Karpas-422 (cell line): Measurements from ENCODE around the gene CAPN12. TPM values are rescaled to one million over a fixed set of nuclear protein-coding genes. Genes with fewer than 3 reads are reported as not detected.

ENCODE experiments used
- DNase-seq: peaks from one replicate; pipeline ENCODE4 v3.0.0-alpha.2; 2015
- H2AFZ ChIP-seq: fragments of 200-600 bp; sonication (generic); 2 replicates; pipeline ENCODE4 v1.6.1; 2014; ENCODE audit warnings: antibody characterized with exemption, low read length, mixed read lengths
- H3K27ac ChIP-seq: fragments of 200-600 bp; sonication (generic); 2 replicates; pipeline ENCODE4 v1.5.1; 2014; ENCODE audit warnings: mild to moderate bottlenecking, low read length, moderate library complexity
- H3K27me3 ChIP-seq: fragments of 200-600 bp; sonication (generic); 2 replicates; pipeline ENCODE4 v1.6.1; 2014; ENCODE audit warnings: low read length, mixed read lengths
- H3K36me3 ChIP-seq: fragments of 200-600 bp; sonication (generic); 2 replicates; pipeline ENCODE4 v1.6.1; 2014; ENCODE audit warnings: low read length, mixed read lengths; ENCODE audit not compliant: insufficient read depth
- H3K4me1 ChIP-seq: fragments of 200-600 bp; sonication (generic); 2 replicates; pipeline ENCODE4 v1.6.1; 2014; ENCODE audit warnings: mild to moderate bottlenecking, low read length, mixed read lengths
- H3K4me2 ChIP-seq: fragments of 200-600 bp; sonication (generic); 2 replicates; pipeline ENCODE4 v1.6.1; 2014; ENCODE audit warnings: low read length, low read depth, mild to moderate bottlenecking; ENCODE audit not compliant: poor library complexity, severe bottlenecking
- H3K4me3 ChIP-seq: fragments of 200-600 bp; sonication (generic); 2 replicates; pipeline ENCODE4 v1.5.1; 2014; ENCODE audit warnings: mild to moderate bottlenecking, antibody characterized with exemption, low read length, mixed read lengths
- H3K79me2 ChIP-seq: fragments of 200-600 bp; sonication (generic); 2 replicates; pipeline ENCODE4 v1.6.1; 2014; ENCODE audit warnings: mild to moderate bottlenecking, low read length, mixed read lengths
- H3K9ac ChIP-seq: fragments of 200-600 bp; sonication (generic); 2 replicates; pipeline ENCODE4 v1.6.0; 2014; ENCODE audit warnings: low read length
- H3K9me2 ChIP-seq: fragments of 200-600 bp; sonication (generic), shearing (Covaris generic); replicated peaks from 2 replicates; pipeline ENCODE4 v1.6.0; 2014; ENCODE audit warnings: mild to moderate bottlenecking, low read length, moderate library complexity; ENCODE audit not compliant: insufficient read depth
- H3K9me3 ChIP-seq: fragments of 300-700, 200-600 bp; sonication (generic); 2 replicates; pipeline ENCODE4 v1.6.1; 2014; ENCODE audit warnings: low read length, mixed read lengths
- H4K20me1 ChIP-seq: fragments of 200-600 bp; sonication (generic); 2 replicates; pipeline ENCODE4 v1.6.1; 2014; ENCODE audit warnings: mild to moderate bottlenecking, antibody characterized with exemption, low read length, low read depth; ENCODE audit not compliant: insufficient read depth
- total RNA-seq: library from RNA; depleted of rRNA; stranded (reverse); fragments of >200 nt; shearing (Covaris generic); gene quantifications from 2 replicates; pipeline ENCODE4 v1.2.3, GENCODE V29; 2014; ENCODE audit warnings: low replicate concordance

The CAPN12 gene
- total RNA-seq, 1 experiment from 2014 or later: not detected

DNA sequence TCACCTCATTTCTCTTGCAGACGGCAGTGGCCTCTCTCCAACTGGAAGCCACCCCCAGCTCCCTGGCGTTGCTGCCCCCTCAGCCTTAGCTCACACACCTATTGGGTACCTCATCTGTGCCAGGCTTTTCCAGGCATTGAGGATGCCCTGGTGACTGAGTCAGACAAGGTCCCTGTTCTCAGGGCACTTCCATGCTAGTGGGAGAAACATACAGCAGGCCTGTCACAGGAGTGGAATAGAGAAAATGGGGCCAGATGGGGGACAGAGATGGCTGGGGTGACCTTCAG, 33.9 kb downstream of the CAPN12 start:
- no peak overlapping the region for H3K27ac ChIP-seq
- H2AFZ ChIP-seq: no peak overlapping the region
- H3K4me3 ChIP-seq: no peak overlapping the region
- no peak overlapping the region for H3K9ac ChIP-seq
- no peaks in the 10 kb centered on the region for H4K20me1 ChIP-seq
- no peaks in the 10 kb centered on the region for H3K27me3 ChIP-seq
- H3K79me2 ChIP-seq: no peaks in the 10 kb centered on the region
- H3K9me2 ChIP-seq: no peaks in the 10 kb centered on the region
- no peaks in the 10 kb centered on the region for H3K4me1 ChIP-seq
- DNase-seq: no peak
- H3K36me3 ChIP-seq: no peaks in the 10 kb centered on the region
- no peak overlapping the region for H3K4me2 ChIP-seq
- H3K9me3 ChIP-seq: no peaks in the 10 kb centered on the region

DNA sequence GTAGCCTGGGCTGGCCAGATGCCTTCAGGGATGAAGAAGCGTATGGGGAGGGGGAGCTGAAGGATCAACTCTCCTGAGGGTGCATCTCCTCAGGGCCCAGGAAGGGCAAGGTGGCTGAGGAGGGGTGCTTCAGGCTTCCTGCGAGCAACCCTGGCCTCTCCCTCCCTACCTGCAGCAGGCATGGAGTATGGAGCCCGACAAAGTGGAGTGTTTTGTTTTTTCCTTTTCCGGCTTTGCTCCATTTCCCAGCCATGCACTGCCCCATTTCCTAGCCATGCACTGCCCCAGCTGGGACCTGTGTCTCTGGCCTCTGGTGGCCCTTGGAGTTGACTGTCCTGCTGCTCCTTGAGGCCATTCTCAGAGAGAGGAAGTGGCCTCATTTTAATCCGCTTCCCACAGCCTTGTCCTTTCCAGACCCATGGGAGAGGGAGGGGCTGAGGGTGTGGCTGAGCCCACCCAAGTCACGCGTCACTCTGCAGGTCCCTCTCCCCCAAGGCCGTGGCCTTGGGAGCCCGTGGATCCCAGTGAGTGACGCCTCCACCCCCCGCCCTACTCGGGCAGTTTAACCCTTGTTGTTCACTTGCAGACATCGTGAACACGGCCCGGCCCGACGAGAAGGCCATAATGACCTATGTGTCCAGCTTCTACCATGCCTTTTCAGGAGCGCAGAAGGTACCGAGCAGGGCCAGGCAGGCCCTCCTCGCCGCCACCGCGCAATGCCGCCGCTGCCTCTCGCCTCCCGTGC, 34.4 kb downstream of the CAPN12 start:
- H4K20me1 ChIP-seq: no peaks in the 10 kb centered on the region
- H3K79me2 ChIP-seq: no peaks in the 10 kb centered on the region
- DNase-seq: no peak
- H3K4me3 ChIP-seq: no peak overlapping the region
- no peaks in the 10 kb centered on the region for H3K36me3 ChIP-seq
- H2AFZ ChIP-seq: no peak overlapping the region
- H3K27ac ChIP-seq: no peak overlapping the region
- no peaks in the 10 kb centered on the region for H3K4me1 ChIP-seq
- H3K9ac ChIP-seq: no peak overlapping the region
- H3K27me3 ChIP-seq: no peaks in the 10 kb centered on the region
- no peak overlapping the region for H3K4me2 ChIP-seq
- H3K9me3 ChIP-seq: no peaks in the 10 kb centered on the region
- H3K9me2 ChIP-seq: no peaks in the 10 kb centered on the region

DNA sequence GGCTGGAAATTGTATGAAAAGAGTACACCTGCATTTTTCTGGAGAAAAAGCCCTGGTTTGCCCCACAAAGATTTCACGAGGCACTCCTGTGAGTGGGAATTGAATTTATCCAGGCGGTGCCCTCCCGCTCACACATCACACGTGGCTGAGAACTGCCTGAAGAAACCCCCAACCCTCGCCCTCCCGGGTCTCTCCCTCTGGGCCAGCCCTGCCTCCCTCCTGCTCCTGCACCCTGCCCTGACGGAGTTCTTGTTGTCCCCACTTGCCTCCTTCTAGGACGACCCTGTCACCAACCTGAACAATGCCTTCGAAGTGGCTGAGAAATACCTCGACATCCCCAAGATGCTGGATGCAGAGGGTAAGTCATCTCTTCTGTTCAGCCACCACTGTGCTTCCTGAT, 35.2 kb downstream of the CAPN12 start:
- H3K36me3 ChIP-seq: no peaks in the 10 kb centered on the region
- no peaks in the 10 kb centered on the region for H4K20me1 ChIP-seq
- no peaks in the 10 kb centered on the region for H3K79me2 ChIP-seq
- DNase-seq: no peak
- no peaks in the 10 kb centered on the region for H3K9me3 ChIP-seq
- H3K9me2 ChIP-seq: no peaks in the 10 kb centered on the region
- H2AFZ ChIP-seq: no peak overlapping the region
- no peaks in the 10 kb centered on the region for H3K4me1 ChIP-seq
- H3K4me3 ChIP-seq: no peak overlapping the region
- H3K27ac ChIP-seq: no peak overlapping the region
- no peak overlapping the region for H3K9ac ChIP-seq
- no peaks in the 10 kb centered on the region for H3K27me3 ChIP-seq
- H3K4me2 ChIP-seq: no peak overlapping the region

DNA sequence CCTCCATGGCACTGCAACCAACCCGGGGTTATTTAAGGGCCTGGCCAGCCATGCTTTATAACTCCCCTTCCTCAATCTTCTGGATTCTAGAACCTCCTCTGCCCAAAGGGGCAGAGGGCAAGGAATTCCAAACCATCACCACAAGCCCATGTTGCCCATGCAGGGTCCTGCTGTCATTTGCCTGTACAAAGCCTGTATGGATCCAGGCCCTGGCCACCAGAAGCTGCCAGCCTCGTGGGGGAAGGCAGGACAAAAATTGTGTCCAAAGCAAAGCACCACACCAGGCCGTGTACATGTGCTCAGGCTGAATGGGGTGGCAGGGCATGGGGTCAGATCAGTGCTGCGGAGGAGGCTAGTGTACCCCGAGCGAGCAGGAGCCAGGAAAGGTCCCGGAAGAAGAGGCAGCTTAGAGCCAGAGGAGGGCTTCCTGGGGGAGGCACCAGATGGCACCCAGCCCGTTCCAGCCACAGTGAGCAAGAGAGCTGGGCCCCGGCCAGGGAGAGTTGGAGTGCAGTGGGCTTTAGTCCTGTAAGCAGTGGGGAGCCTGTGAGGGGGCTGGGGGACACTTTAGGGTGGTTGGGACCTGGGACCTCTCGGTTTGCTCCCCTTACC, 35.8 kb downstream of the CAPN12 start:
- H3K9me3 ChIP-seq: no peaks in the 10 kb centered on the region
- no peak overlapping the region for H3K4me2 ChIP-seq
- no peaks in the 10 kb centered on the region for H3K79me2 ChIP-seq
- H3K36me3 ChIP-seq: no peaks in the 10 kb centered on the region
- DNase-seq: no peak
- H2AFZ ChIP-seq: no peak overlapping the region
- no peak overlapping the region for H3K4me3 ChIP-seq
- no peaks in the 10 kb centered on the region for H3K27me3 ChIP-seq
- H3K9me2 ChIP-seq: no peaks in the 10 kb centered on the region
- no peak overlapping the region for H3K27ac ChIP-seq
- H3K4me1 ChIP-seq: no peaks in the 10 kb centered on the region
- no peak overlapping the region for H3K9ac ChIP-seq
- H4K20me1 ChIP-seq: no peaks in the 10 kb centered on the region

DNA sequence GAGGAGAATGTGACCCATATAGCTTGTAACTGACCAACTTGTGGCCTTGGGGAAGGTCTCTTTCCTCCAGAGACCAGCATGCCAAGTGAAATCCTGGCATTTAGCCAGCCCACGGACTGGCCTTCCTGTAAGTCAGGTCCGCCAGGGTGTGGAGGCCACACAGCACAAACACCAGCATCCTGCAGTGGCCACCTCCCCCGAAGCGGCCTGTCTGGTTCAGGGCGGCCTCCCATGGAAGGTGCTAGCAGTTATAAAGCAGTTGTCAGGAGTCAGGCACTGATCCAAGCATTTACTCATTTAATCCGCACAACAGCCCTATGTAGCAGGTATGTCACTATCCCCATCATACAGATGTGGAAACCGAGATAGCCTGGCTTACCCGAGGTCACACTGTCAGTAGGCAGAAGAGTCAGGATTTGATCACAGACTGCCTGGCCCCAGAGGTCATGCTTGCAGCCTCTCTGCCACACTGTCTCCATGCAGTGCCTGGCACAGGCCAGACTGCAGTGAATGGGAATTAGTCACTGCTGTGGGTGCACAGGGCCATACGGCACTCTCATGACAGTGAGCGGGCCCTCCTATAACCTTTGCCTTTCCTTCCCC, 36.7 kb downstream of the CAPN12 start:
- no peak for DNase-seq
- Histone ChIP-seq H3K4me3 (no peak overlapping the region), H3K4me1 (no peaks in the 10 kb centered on the region), H3K4me2 (no peak overlapping the region), H3K36me3 (no peaks in the 10 kb centered on the region), H3K9ac (no peak overlapping the region), H3K27me3 (no peaks in the 10 kb centered on the region), H3K9me2 (no peaks in the 10 kb centered on the region), H3K79me2 (no peaks in the 10 kb centered on the region), H3K9me3 (no peaks in the 10 kb centered on the region), H2AFZ (no peak overlapping the region), H4K20me1 (no peaks in the 10 kb centered on the region), H3K27ac (no peak overlapping the region)

DNA sequence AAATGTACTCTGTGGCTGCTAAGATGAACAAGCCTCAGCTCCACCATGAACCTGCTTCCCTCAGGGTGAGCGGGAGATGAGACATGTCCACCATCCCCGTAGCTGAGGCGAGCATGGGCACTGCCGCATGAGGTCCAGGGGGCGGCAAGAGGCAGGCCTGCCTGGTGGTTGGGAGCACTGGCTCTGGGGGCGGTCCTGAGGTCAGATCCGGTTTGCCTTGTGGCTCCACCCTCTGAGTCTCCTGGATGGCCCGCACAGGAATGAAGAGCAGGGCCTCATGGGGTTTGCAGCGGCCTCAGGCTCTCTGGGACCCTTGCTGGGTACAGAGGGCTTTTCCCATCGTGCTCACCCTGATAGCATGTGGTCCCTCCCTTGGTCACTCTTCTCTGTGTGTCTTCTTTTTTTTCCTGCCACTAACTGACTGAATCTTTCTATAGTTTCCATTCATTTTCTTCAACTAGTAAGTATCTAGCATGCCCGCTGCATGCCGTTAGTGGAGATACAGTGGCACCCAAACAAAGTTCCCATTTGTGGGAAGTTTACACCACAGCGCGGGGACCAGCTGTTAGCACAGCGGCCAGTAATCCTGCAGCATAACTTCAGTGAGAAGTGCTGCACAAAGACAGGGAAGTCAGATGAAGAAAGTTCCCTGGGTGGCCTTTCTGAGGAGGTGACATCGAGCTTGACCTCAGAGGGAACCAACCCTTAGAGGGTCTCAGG, 37.3 kb downstream of the CAPN12 start:
- Histone ChIP-seq H3K27me3 (no peaks in the 10 kb centered on the region), H3K4me1 (no peaks in the 10 kb centered on the region), H3K4me2 (no peak overlapping the region), H3K27ac (no peak overlapping the region), H3K9me3 (no peaks in the 10 kb centered on the region), H3K9ac (no peak overlapping the region), H4K20me1 (no peaks in the 10 kb centered on the region), H2AFZ (no peak overlapping the region), H3K79me2 (no peaks in the 10 kb centered on the region), H3K36me3 (no peaks in the 10 kb centered on the region), H3K9me2 (no peaks in the 10 kb centered on the region), H3K4me3 (no peak overlapping the region)
- DNase-seq: no peak

DNA sequence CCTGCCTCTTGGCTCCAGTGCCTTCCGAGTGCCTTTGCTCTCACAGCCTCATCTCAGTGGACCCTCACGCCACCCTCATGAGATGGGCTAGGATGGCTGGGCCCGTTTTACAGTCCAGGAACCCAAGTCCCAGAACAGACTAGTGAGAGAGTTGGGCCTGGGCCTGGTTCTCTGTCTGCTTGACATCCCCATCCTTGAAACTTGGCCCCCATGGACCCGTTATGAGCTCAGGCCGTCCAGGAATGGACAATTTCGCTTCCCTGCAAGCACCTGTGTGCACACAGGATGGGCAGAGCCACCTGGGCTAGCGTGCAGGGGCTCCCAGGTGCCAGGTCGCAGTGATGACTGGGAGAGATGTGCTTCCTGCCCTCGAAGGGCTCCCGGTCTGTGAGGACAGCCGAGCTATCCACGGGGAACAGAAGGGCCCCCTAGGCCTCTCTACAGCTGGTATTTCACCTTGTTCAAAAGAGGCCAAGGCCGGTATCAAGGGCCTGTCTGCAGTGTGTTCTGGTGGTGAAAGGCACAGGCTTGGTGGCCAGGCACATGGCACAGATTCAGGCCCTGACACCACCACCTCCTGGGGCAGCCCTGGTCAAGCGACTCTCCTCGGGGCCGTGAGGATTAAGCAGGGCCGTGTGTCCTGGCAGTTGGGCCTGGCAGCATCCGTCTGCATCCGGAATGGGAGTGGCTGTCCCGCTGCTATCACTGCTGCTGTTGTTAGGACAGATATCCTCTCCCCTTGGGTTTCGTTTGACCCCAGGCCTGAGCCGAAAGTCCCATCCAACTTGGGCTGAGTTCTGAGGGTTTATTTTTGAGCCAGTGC, 38.9 kb downstream of the CAPN12 start:
- H3K27ac ChIP-seq: no peak overlapping the region
- H3K9me2 ChIP-seq: no peaks in the 10 kb centered on the region
- no peak overlapping the region for H3K4me2 ChIP-seq
- no peaks in the 10 kb centered on the region for H3K9me3 ChIP-seq
- DNase-seq: no peak
- no peaks in the 10 kb centered on the region for H3K4me1 ChIP-seq
- no peak overlapping the region for H3K9ac ChIP-seq
- H4K20me1 ChIP-seq: no peaks in the 10 kb centered on the region
- no peak overlapping the region for H3K4me3 ChIP-seq
- no peaks in the 10 kb centered on the region for H3K27me3 ChIP-seq
- H2AFZ ChIP-seq: no peak overlapping the region
- no peaks in the 10 kb centered on the region for H3K36me3 ChIP-seq
- H3K79me2 ChIP-seq: no peaks in the 10 kb centered on the region
